Upper lobe of left lung (tissue), 6 donors: ENCODE results near the gene MYO15A. TPM values are rescaled to one million over a fixed set of nuclear protein-coding genes. Genes with fewer than 3 reads are reported as not detected.

Experiments used
- ATAC-seq, 2 donors: fragments of 200-7000 bp; cut with Tn5 transposase; one replicate each; pipeline ENCODE4 v1.9.1; 2022; ENCODE audit warnings: mild to moderate bottlenecking in 2 of 2, moderate library complexity in 2 of 2; ENCODE audit not compliant: low FRiP score in 2 of 2
- DNase-seq, 2 donors: peaks; one replicate each; pipeline ENCODE4 v3.0.0-alpha.2; 2019 to 2020
- H3K27ac ChIP-seq, 4 donors: fragments of 200-600 bp; sonication (generic); one replicate each; pipeline ENCODE4 v1.5.1; 2016 to 2019
- H3K27me3 ChIP-seq, 4 donors: fragments of 200-600 bp; sonication (generic); one replicate each; pipeline ENCODE4 v1.5.1; 2017 to 2019
- H3K36me3 ChIP-seq, 4 donors: fragments of 200-600 bp; sonication (generic); one replicate each; pipeline ENCODE4 v1.5.1; 2016 to 2019
- H3K4me1 ChIP-seq, 4 donors: fragments of 200-600 bp; sonication (generic); one replicate each; pipeline ENCODE4 v1.5.1; 2018 to 2019
- H3K4me3 ChIP-seq, 4 donors: fragments of 200-600 bp; sonication (generic); one replicate each; pipeline ENCODE4 v1.5.1; 2017 to 2019; ENCODE audit warnings: mild to moderate bottlenecking in 2 of 4, moderate library complexity in 1 of 4
- H3K9me3 ChIP-seq, 4 donors: fragments of 200-600 bp; sonication (generic); one replicate each; pipeline ENCODE4 v1.5.1; 2018 to 2019
- CTCF ChIP-seq, 6 experiments: fragments of 450-650 bp in 4 of 6; fragments of 200-600 bp in 2 of 6; sonication (generic) in 2 of 6; IDR thresholded peaks; one replicate each; pipeline ENCODE4 v1.5.1; 2016 to 2019; ENCODE audit warnings: antibody characterized with exemption in 6 of 6
- EP300 ChIP-seq, 4 donors: sonication (generic); formaldehyde crosslinking; IDR thresholded peaks; one replicate each; pipeline ENCODE4 v1.5.1; 2017; ENCODE audit warnings: antibody characterized with exemption in 4 of 4, control low read depth in 2 of 4
- POLR2A ChIP-seq, 4 donors: fragments of 450-650 bp; IDR thresholded peaks; one replicate each; pipeline ENCODE4 v1.5.1; 2016 to 2017; ENCODE audit warnings: antibody characterized with exemption in 4 of 4, mild to moderate bottlenecking in 2 of 4
- POLR2AphosphoS5 ChIP-seq, 2 donors: sonication (generic); formaldehyde crosslinking; IDR thresholded peaks; one replicate each; pipeline ENCODE4 v1.5.1; 2017; ENCODE audit warnings: antibody characterized with exemption in 2 of 2
- WGBS, 2 donors: methylation state at CpG; one replicate each; pipeline ENCODE4 v1.1.5; 2017 to 2018; 5-methylcytosine and 5-hydroxymethylcytosine counted together
- total RNA-seq, 6 donors: library from RNA; depleted of rRNA in 4 of 6; stranded (reverse); fragments of >200 nt in 4 of 6; gene quantifications; one replicate each; pipeline versions ENCODE4 v1.1.0 to v1.2.1, GENCODE V29; 2016 to 2021
- donor health status: DM: no; HTN: no; CAD: no; lungs with moderate emphysema.
- donor health status: DM: no; HTN: yes; CAD: no; lungs with severe emphysema.

The MYO15A gene
- total RNA-seq, 6 donors from 2014 or later, result 2.0 to 9.4 (median 3.9) TPM

GRCh38 chr17:18138065-18138749, 29.7 kb downstream of the MYO15A start:
- TF ChIP-seq EP300 (IDR thresholded peaks at IDR 0.05) (no peak), POLR2A (IDR thresholded peaks at IDR 0.05) (no peak), CTCF (IDR thresholded peaks at IDR 0.05) (no peak), POLR2AphosphoS5 (IDR thresholded peaks at IDR 0.05) (no peak)
- no peak overlapping the region for H3K27ac ChIP-seq

GRCh38 chr17:18139092-18139491, 30.5 kb downstream of the MYO15A start:
- Histone ChIP-seq H3K36me3 (no peaks in the 10 kb centered on the region), H3K9me3 (no peaks in the 10 kb centered on the region), H3K4me3 (no peak overlapping the region), H3K27ac (no peak overlapping the region), H3K4me1 (peaks cover 0 to 10% (median 5%) of the 10 kb centered on the region in 4 donors), H3K27me3 (no peaks in the 10 kb centered on the region)
- no peak for ATAC-seq
- DNase-seq, result no peak
- 90 to 94% methylated on average over 2 of the region's 2 CpGs for WGBS, 2 donors
- no peak for TF ChIP-seq POLR2AphosphoS5 (IDR thresholded peaks at IDR 0.05)
- TF ChIP-seq EP300 (IDR thresholded peaks at IDR 0.05), result no peak
- TF ChIP-seq CTCF (IDR thresholded peaks at IDR 0.05), result no peak
- no peak for TF ChIP-seq POLR2A (IDR thresholded peaks at IDR 0.05)

More at GRCh38 chr17:18138065-18138749, 29.7 kb downstream of the MYO15A start:
- no peaks in the 10 kb centered on the region for H3K9me3 ChIP-seq
- ATAC-seq, result no peak
- H3K4me1 ChIP-seq, result peaks cover 0 to 10% (median 1%) of the 10 kb centered on the region in 4 donors
- H3K36me3 ChIP-seq, result no peaks in the 10 kb centered on the region
- 91 to 95% methylated on average over 4 to 8 of the region's 8 CpGs for WGBS, 2 donors
- DNase-seq, result no peak
- no peak overlapping the region for H3K4me3 ChIP-seq
- no peaks in the 10 kb centered on the region for H3K27me3 ChIP-seq

DNA sequence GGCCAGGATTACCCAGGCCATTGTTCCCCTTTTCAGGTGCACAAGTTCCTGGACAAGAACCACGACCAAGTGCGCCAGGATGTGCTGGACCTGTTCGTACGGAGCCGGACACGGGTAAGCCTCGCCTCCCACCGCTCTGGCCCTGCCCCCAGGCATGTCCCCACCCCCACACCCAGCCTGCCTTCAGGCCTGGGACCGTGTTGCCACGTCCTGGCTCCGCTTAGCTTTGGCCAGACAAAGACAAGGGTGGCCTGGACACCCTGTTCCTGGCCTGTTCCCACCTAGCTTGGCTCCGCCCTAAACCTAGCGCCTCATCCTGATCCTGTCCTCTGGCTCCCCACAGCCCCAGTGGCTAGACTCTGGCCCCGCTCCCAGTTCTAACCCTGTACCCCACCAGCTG, 30.9 kb downstream of the MYO15A start:
- DNase-seq, result peak in 1 of 2 donors; percentile 63

DNA sequence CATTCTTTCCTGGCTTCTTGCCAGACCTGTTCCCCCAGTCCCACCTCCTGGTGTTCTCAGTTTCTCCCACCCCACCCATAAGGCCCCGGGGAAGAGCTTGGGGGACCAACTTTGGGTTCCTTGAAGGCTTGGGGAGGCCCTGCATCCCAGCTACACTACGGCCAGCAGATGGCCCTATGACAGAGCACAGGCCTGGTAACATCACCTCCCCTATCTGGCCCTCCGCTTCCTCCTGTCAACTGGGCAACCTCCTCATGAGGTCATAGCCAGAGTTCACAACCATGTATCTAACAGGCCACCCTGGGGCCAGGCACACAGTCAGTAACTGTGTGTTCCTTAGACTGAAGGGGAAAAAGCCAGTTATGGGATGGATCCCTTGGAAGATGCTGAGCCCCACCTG, 31.4 kb downstream of the MYO15A start:
- no peak for DNase-seq

More for the DNA sequence above, 30.9 kb downstream of the MYO15A start:
- 54 to 78% methylated on average over 5 to 14 of the region's 14 CpGs for WGBS, 2 donors
- ATAC-seq, result no peak
- Histone ChIP-seq H3K4me3 (no peak overlapping the region), H3K9me3 (no peaks in the 10 kb centered on the region), H3K36me3 (no peaks in the 10 kb centered on the region), H3K27ac (no peak overlapping the region), H3K27me3 (no peaks in the 10 kb centered on the region), H3K4me1 (peaks cover 0 to 10% (median 5%) of the 10 kb centered on the region in 4 donors)
- no peak for TF ChIP-seq EP300 (IDR thresholded peaks at IDR 0.05)
- TF ChIP-seq POLR2AphosphoS5 (IDR thresholded peaks at IDR 0.05), result no peak
- no peak for TF ChIP-seq CTCF (IDR thresholded peaks at IDR 0.05)
- TF ChIP-seq POLR2A (IDR thresholded peaks at IDR 0.05), result no peak

More for the DNA sequence above, 31.4 kb downstream of the MYO15A start:
- Histone ChIP-seq H3K36me3 (no peaks in the 10 kb centered on the region), H3K4me1 (peaks cover 0 to 10% (median 5%) of the 10 kb centered on the region in 4 donors), H3K27me3 (no peaks in the 10 kb centered on the region), H3K4me3 (no peak overlapping the region), H3K9me3 (no peaks in the 10 kb centered on the region), H3K27ac (no peak overlapping the region)
- TF ChIP-seq POLR2AphosphoS5 (IDR thresholded peaks at IDR 0.05), result no peak
- no peak for TF ChIP-seq CTCF (IDR thresholded peaks at IDR 0.05)
- no peak for TF ChIP-seq POLR2A (IDR thresholded peaks at IDR 0.05)
- no peak for TF ChIP-seq EP300 (IDR thresholded peaks at IDR 0.05)
- 57 to 65% methylated on average over 3 of the region's 3 CpGs for WGBS, 2 donors
- peak in 1 of 2 donors; percentile 11 for ATAC-seq
